SK-N-SH treated with all-trans-retinoic acid at 6 μM for 48 hours (cell line): ENCODE data around the gene CAAP1.

Experiments used
- ISL1 ChIP-seq: fragments of 250-450 bp; sonication (Bioruptor Pico); IDR thresholded peaks from 2 replicates; pipeline ENCODE4 v2.1.2; 2022; ENCODE audit warnings: mild to moderate bottlenecking, moderate library complexity
- OSR1 ChIP-seq: fragments of 250-450 bp; sonication (Bioruptor Pico); IDR thresholded peaks from 2 replicates; pipeline ENCODE4 v1.8.0; 2022; ENCODE audit warnings: moderate library complexity, mild to moderate bottlenecking, inconsistent platforms
- PPARA ChIP-seq: fragments of 250-450 bp; sonication (Bioruptor Pico); IDR thresholded peaks from 2 replicates; pipeline ENCODE4 v1.5.0; 2020; ENCODE audit warnings: mild to moderate bottlenecking, borderline replicate concordance
- TCF4 ChIP-seq: fragments of 250-450 bp; sonication (Bioruptor Pico); IDR thresholded peaks from 2 replicates; pipeline ENCODE4 v1.8.0; 2021; ENCODE audit warnings: mild to moderate bottlenecking, moderate library complexity, borderline replicate concordance
- TOX ChIP-seq: fragments of 250-450 bp; sonication (Bioruptor Pico); IDR thresholded peaks from 2 replicates; pipeline ENCODE4 v1.8.0; 2021; ENCODE audit warnings: mild to moderate bottlenecking, moderate library complexity, borderline replicate concordance
- ZC3H10 ChIP-seq: fragments of 250-450 bp; sonication (Bioruptor Pico); IDR thresholded peaks from 2 replicates; pipeline ENCODE4 v1.5.1; 2021; ENCODE audit warnings: mild to moderate bottlenecking, moderate library complexity
- ZFP3 ChIP-seq: fragments of 250-450 bp; sonication (Bioruptor Pico); IDR thresholded peaks from 2 replicates; pipeline ENCODE4 v1.5.0; 2020; ENCODE audit warnings: mild to moderate bottlenecking, moderate library complexity
- ZFP30 ChIP-seq: fragments of 450-650 bp; formaldehyde crosslinking; IDR thresholded peaks from 2 replicates; pipeline ENCODE4 v1.5.0; 2022; ENCODE audit warnings: mild to moderate bottlenecking, moderate library complexity
- ZNF565 ChIP-seq: fragments of 450-650 bp; formaldehyde crosslinking; conservative IDR thresholded peaks from 2 replicates; pipeline ENCODE4 v1.5.0; 2020; ENCODE audit warnings: low read depth, mild to moderate bottlenecking, moderate library complexity
- ZNF70 ChIP-seq: fragments of 450-650 bp; formaldehyde crosslinking; IDR thresholded peaks from 2 replicates; pipeline ENCODE4 v1.5.0; 2020; ENCODE audit warnings: mild to moderate bottlenecking, moderate library complexity

GRCh38 chr9:26856413-26857032 lies 36.1 kb downstream of the CAAP1 start:
- no peak for TF ChIP-seq ZFP3
- TF ChIP-seq ZNF565 (CRISPR knock-in tag) = no peak
- no peak for TF ChIP-seq ZC3H10 (CRISPR knock-in tag)
- no peak for TF ChIP-seq TCF4 (CRISPR knock-in tag)
- no peak for TF ChIP-seq PPARA (CRISPR knock-in tag)
- TF ChIP-seq TOX (CRISPR knock-in tag) = no peak
- no peak for TF ChIP-seq OSR1 (CRISPR knock-in tag)
- TF ChIP-seq ISL1 (CRISPR knock-in tag) = no peak
- TF ChIP-seq ZFP30 = no peak
- no peak for TF ChIP-seq ZNF70
